ENCODE measurements around the gene RPTOR. TPM values are rescaled to one million over a fixed set of nuclear protein-coding genes. Genes with fewer than 3 reads are reported as not detected.

Gene RPTOR
- total RNA-seq, 4 donors from 2014 or later, result 19.0 to 48.3 (median 27.3) TPM

- intact Hi-C loops (cut with DNase I; ENCODE audit: low total_unique reads), result loop anchor here (10.0 kb wide), 1 partner anchor 434 kb away; no protein-coding TSS in a partner anchor
- peak overlapping the region in 1 of 2 donors; percentile 50 for H3K27ac ChIP-seq
- peak in 1 of 4 experiments; percentile 20 for TF ChIP-seq CTCF (IDR thresholded peaks at IDR 0.05)
- TF ChIP-seq POLR2A (IDR thresholded peaks at IDR 0.05), result no peak
- H3K36me3 ChIP-seq, result no peaks in the 10 kb centered on the region
- peak; percentile 80 to 83 for DNase-seq
- H3K9me3 ChIP-seq, result no peaks in the 10 kb centered on the region
- H3K4me1 ChIP-seq, result no peaks in the 10 kb centered on the region
- H3K4me3 ChIP-seq, result no peak overlapping the region
- no peaks in the 10 kb centered on the region for H3K27me3 ChIP-seq
These were observed 314.6 kb downstream of the RPTOR start for GRCh38 chr17:80859002-80859941.

- H3K36me3 ChIP-seq, result no peaks in the 10 kb centered on the region
- intact Hi-C loops (cut with DNase I; ENCODE audit: low total_unique reads), result loop anchor here (10.0 kb wide), 1 partner anchor 105 kb away; no protein-coding TSS in a partner anchor
These were observed 315.5 kb downstream of the RPTOR start for GRCh38 chr17:80860101-80860671.

GRCh38 chr17:80860703-80861417 is 316.2 kb downstream of the RPTOR start:
- Histone ChIP-seq H3K36me3 (no peaks in the 10 kb centered on the region), H3K27ac (no peak overlapping the region), H3K4me3 (no peak overlapping the region), H3K27me3 (no peaks in the 10 kb centered on the region), H3K9me3 (no peaks in the 10 kb centered on the region), H3K4me1 (no peaks in the 10 kb centered on the region)
- DNase-seq, result no peak
- TF ChIP-seq POLR2A (IDR thresholded peaks at IDR 0.05), result no peak
- no peak for TF ChIP-seq CTCF (IDR thresholded peaks at IDR 0.05)
- intact Hi-C loops (cut with DNase I; ENCODE audit: low total_unique reads), result loop anchor here (10.0 kb wide), 1 partner anchor 104 kb away; no protein-coding TSS in a partner anchor

More at GRCh38 chr17:80860101-80860671, 315.5 kb downstream of the RPTOR start:
- TF ChIP-seq CTCF (IDR thresholded peaks at IDR 0.05) (no peak), POLR2A (IDR thresholded peaks at IDR 0.05) (no peak)
- H3K27me3 ChIP-seq, result no peaks in the 10 kb centered on the region
- H3K4me3 ChIP-seq, result no peak overlapping the region
- H3K27ac ChIP-seq, result no peak overlapping the region
- H3K9me3 ChIP-seq, result no peaks in the 10 kb centered on the region
- no peak for DNase-seq
- H3K4me1 ChIP-seq, result no peaks in the 10 kb centered on the region

- no peak for TF ChIP-seq CTCF (IDR thresholded peaks at IDR 0.05)
- no peak for TF ChIP-seq POLR2A (IDR thresholded peaks at IDR 0.05)
- H3K36me3 ChIP-seq, result no peaks in the 10 kb centered on the region
- no peaks in the 10 kb centered on the region for H3K27me3 ChIP-seq
- no peaks in the 10 kb centered on the region for H3K9me3 ChIP-seq
- no peak for DNase-seq
- no peaks in the 10 kb centered on the region for H3K4me1 ChIP-seq
- no peak overlapping the region for H3K27ac ChIP-seq
- H3K4me3 ChIP-seq, result no peak overlapping the region
- intact Hi-C loops (cut with DNase I; ENCODE audit: low total_unique reads), result loop anchor here (10.0 kb wide), 1 partner anchor 103 kb away; no protein-coding TSS in a partner anchor
These were observed 316.8 kb downstream of the RPTOR start for GRCh38 chr17:80861418-80861815.
